WTC11 (cell line): ENCODE results near the gene ARHGAP10. TPM values are rescaled to one million over a fixed set of nuclear protein-coding genes. Genes with fewer than 3 reads are reported as not detected.

Experiments
- ATAC-seq: fragments of 200-7000 bp; cut with Tn5 transposase; 2 replicates; pipeline ENCODE4 v1.10.0; 2021; ENCODE audit warnings: mild to moderate bottlenecking, moderate library complexity
- CTCF ChIA-PET: fragments of 300-600 bp; sonication (Branson Sonifier 250); formaldehyde crosslinking; loops from one replicate; lab custom pipeline; 2021; ENCODE audit warnings: antibody characterized with exemption; lab: Charles Lee
- POLR2A ChIA-PET: fragments of 350-600 bp; sonication (Branson Sonifier 250); formaldehyde crosslinking; loops from one replicate; lab custom pipeline; 2021; ENCODE audit warnings: antibody characterized with exemption; lab: Charles Lee
- DNase-seq: peaks from one replicate; pipeline ENCODE4 v3.0.0; 2021; ENCODE audit warnings: low spot score
- H3K27ac Mint-ChIP-seq: 2 replicates; pipeline ENCODE4 v1.8.0; 2021; ENCODE audit warnings: mixed read lengths
- H3K27me3 Mint-ChIP-seq: 2 replicates; pipeline ENCODE4 v1.8.0; 2021; ENCODE audit warnings: low read depth, mild to moderate bottlenecking, moderate library complexity, mixed read lengths
- H3K36me3 Mint-ChIP-seq: 2 replicates; pipeline ENCODE4 v1.8.0; 2021; ENCODE audit warnings: mixed read lengths
- H3K4me1 Mint-ChIP-seq: 2 replicates; pipeline ENCODE4 v1.8.0; 2022; ENCODE audit warnings: mixed read lengths
- H3K4me3 Mint-ChIP-seq: 2 replicates; pipeline ENCODE4 v1.8.0; 2021; ENCODE audit warnings: mild to moderate bottlenecking, moderate library complexity, mixed read lengths
- H3K9me3 Mint-ChIP-seq: 2 replicates; pipeline ENCODE4 v1.8.0; 2021; ENCODE audit warnings: mixed read lengths
- CREM ChIP-seq: sonication (generic); formaldehyde crosslinking; IDR thresholded peaks from 2 replicates; pipeline ENCODE4 v1.8.1; 2022; ENCODE audit warnings: mild to moderate bottlenecking, missing genetic modification reagents, moderate library complexity
- ELF4 ChIP-seq: sonication (generic); formaldehyde crosslinking; IDR thresholded peaks from 2 replicates; pipeline ENCODE4 v1.8.1; 2022; ENCODE audit warnings: low read depth, mild to moderate bottlenecking, moderate library complexity, missing genetic modification reagents
- FOXJ3 ChIP-seq: sonication (generic); formaldehyde crosslinking; IDR thresholded peaks from 2 replicates; pipeline ENCODE4 v1.9.0; 2021; ENCODE audit warnings: missing genetic modification reagents, mild to moderate bottlenecking, borderline replicate concordance
- GTF2I ChIP-seq: fragments of 250-450 bp; sonication (Bioruptor Pico); conservative IDR thresholded peaks from 2 replicates; pipeline ENCODE4 v1.4.0; 2021; ENCODE audit warnings: mild to moderate bottlenecking
- NFATC4 ChIP-seq: fragments of 250-450 bp; sonication (Bioruptor Pico); IDR thresholded peaks from 2 replicates; pipeline ENCODE4 v1.9.0; 2021; ENCODE audit warnings: mild to moderate bottlenecking
- NFYB ChIP-seq: sonication (generic); formaldehyde crosslinking; conservative IDR thresholded peaks from 2 replicates; pipeline ENCODE4 v1.8.0; 2022; ENCODE audit warnings: low read depth, missing genetic modification reagents
- NR2C2 ChIP-seq: sonication (generic); formaldehyde crosslinking; IDR thresholded peaks from 2 replicates; pipeline ENCODE4 v1.8.0; 2022; ENCODE audit warnings: mild to moderate bottlenecking, missing genetic modification reagents
- PRRX2 ChIP-seq: fragments of 250-450 bp; sonication (Bioruptor Pico); IDR thresholded peaks from 2 replicates; pipeline ENCODE4 v1.8.0; 2021; ENCODE audit warnings: mild to moderate bottlenecking
- SOX15 ChIP-seq: fragments of 250-450 bp; sonication (Bioruptor Pico); IDR thresholded peaks from 2 replicates; pipeline ENCODE4 v1.9.0; 2021; ENCODE audit warnings: mild to moderate bottlenecking
- ZNF423 ChIP-seq: fragments of 250-450 bp; sonication (Bioruptor Pico); IDR thresholded peaks from 2 replicates; pipeline ENCODE4 v2.1.2; 2022; ENCODE audit warnings: mild to moderate bottlenecking, moderate library complexity
- total RNA-seq: library from RNA; stranded (reverse); gene quantifications from 3 replicates; pipeline ENCODE4 v1.2.3, GENCODE V29; 2021
- TF ChIP-seq, protein P1 (sequence below): fragments of 200-600 bp; IDR thresholded peaks from 2 replicates; pipeline ENCODE4 v1.8.0; 2022; ENCODE audit warnings: antibody characterized with exemption
- TF ChIP-seq, protein P2 (sequence below): sonication (generic); formaldehyde crosslinking; IDR thresholded peaks from 2 replicates; pipeline ENCODE4 v1.8.1; 2022; ENCODE audit warnings: low read depth, missing genetic modification reagents, borderline replicate concordance
- TF ChIP-seq, protein P3 (sequence below): sonication (generic); formaldehyde crosslinking; IDR thresholded peaks from 2 replicates; pipeline ENCODE4 v1.8.0; 2023; ENCODE audit warnings: mild to moderate bottlenecking, missing genetic modification reagents
- TF ChIP-seq, protein P4 (sequence below): sonication (generic); formaldehyde crosslinking; IDR thresholded peaks from 2 replicates; pipeline ENCODE4 v1.8.1; 2023; ENCODE audit warnings: mild to moderate bottlenecking, missing genetic modification reagents, borderline replicate concordance

The ARHGAP10 gene
- total RNA-seq, 1 experiment from 2014 or later, result 9.6 TPM

DNA sequence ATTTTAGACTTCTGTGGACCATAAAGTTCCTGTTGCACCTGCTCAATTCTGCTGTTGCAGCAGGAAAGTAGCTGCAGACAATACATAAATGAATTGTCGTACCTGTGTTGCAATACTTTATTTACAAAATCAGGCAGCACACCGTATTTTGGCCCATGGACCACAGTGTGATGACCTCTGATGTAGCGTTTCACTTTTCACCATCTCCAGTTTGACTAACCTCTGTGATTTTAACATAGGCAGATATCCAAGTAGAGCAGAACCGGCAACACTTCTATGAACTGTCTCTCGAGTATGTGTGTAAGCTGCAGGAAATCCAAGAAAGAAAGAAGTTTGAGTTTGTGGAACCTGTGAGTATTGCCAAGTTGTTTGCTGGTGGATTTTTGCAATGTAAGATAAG lies 132.7 kb downstream of the ARHGAP10 start:
- TF ChIP-seq, protein P1, sequence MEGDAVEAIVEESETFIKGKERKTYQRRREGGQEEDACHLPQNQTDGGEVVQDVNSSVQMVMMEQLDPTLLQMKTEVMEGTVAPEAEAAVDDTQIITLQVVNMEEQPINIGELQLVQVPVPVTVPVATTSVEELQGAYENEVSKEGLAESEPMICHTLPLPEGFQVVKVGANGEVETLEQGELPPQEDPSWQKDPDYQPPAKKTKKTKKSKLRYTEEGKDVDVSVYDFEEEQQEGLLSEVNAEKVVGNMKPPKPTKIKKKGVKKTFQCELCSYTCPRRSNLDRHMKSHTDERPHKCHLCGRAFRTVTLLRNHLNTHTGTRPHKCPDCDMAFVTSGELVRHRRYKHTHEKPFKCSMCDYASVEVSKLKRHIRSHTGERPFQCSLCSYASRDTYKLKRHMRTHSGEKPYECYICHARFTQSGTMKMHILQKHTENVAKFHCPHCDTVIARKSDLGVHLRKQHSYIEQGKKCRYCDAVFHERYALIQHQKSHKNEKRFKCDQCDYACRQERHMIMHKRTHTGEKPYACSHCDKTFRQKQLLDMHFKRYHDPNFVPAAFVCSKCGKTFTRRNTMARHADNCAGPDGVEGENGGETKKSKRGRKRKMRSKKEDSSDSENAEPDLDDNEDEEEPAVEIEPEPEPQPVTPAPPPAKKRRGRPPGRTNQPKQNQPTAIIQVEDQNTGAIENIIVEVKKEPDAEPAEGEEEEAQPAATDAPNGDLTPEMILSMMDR, result no peak
- TF ChIP-seq, protein P2, sequence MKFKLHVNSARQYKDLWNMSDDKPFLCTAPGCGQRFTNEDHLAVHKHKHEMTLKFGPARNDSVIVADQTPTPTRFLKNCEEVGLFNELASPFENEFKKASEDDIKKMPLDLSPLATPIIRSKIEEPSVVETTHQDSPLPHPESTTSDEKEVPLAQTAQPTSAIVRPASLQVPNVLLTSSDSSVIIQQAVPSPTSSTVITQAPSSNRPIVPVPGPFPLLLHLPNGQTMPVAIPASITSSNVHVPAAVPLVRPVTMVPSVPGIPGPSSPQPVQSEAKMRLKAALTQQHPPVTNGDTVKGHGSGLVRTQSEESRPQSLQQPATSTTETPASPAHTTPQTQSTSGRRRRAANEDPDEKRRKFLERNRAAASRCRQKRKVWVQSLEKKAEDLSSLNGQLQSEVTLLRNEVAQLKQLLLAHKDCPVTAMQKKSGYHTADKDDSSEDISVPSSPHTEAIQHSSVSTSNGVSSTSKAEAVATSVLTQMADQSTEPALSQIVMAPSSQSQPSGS (CRISPR knock-in tag), result no peak
- TF ChIP-seq NFATC4 (CRISPR knock-in tag), result no peak
- no peak for TF ChIP-seq NFYB (CRISPR knock-in tag)
- Mint-ChIP-seq H3K36me3 (peaks cover 8% of the 10 kb centered on the region), H3K4me1 (peaks cover 43% of the 10 kb centered on the region), H3K27me3 (no peaks in the 10 kb centered on the region), H3K9me3 (peaks cover 7% of the 10 kb centered on the region), H3K4me3 (no peak overlapping the region), H3K27ac (peak overlapping the region; percentile 12; the same call in 1 of the 2 replicates)
- DNase-seq (no peak), ATAC-seq (no peak)
- ChIA-PET POLR2A (no interaction called here), CTCF (interaction anchor here (1.0 to 3.2 kb wide), 2 partner anchors 22 to 132 kb away, joined by 3 to 26 read pairs; partner anchors contain the start of gene ARHGAP10)

DNA sequence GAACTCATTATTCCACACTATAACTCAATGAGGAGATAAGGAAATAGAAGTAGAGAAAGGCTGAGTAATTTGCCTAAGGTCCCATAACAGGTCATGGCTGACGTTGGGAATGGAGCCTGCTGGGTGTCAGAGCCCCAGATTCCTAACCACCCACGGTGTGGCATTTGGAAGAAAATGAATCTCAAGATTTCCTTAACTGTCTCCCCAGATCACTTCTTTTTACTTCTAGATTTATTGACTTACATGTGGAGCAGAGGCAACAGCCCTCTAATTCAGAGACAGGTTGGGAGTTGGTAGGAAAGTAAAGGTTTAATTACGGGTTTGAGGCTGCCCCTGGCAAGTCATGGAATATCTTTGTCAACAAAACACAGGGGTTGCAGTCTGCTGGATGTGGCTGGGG lies 134.0 kb downstream of the ARHGAP10 start:
- Mint-ChIP-seq H3K27ac (peak overlapping the region; percentile 94), H3K9me3 (peaks cover 3% of the 10 kb centered on the region), H3K4me3 (peak overlapping the region; percentile 8; the same call in 1 of the 2 replicates), H3K4me1 (peaks cover 43% of the 10 kb centered on the region), H3K27me3 (no peaks in the 10 kb centered on the region), H3K36me3 (peaks cover 7% of the 10 kb centered on the region)
- POLR2A ChIA-PET, result no interaction called here
- CTCF ChIA-PET, result interaction anchor here (0.7 to 3.2 kb wide), 21 partner anchors 13 to 705 kb away, joined by 3 to 48 read pairs (median 8); partner anchors contain the start of genes ARHGAP10 and TMEM184C
- peak; percentile 55 for ATAC-seq
- TF ChIP-seq PRRX2 (CRISPR knock-in tag), result no peak
- no peak for TF ChIP-seq FOXJ3
- TF ChIP-seq, protein P3, sequence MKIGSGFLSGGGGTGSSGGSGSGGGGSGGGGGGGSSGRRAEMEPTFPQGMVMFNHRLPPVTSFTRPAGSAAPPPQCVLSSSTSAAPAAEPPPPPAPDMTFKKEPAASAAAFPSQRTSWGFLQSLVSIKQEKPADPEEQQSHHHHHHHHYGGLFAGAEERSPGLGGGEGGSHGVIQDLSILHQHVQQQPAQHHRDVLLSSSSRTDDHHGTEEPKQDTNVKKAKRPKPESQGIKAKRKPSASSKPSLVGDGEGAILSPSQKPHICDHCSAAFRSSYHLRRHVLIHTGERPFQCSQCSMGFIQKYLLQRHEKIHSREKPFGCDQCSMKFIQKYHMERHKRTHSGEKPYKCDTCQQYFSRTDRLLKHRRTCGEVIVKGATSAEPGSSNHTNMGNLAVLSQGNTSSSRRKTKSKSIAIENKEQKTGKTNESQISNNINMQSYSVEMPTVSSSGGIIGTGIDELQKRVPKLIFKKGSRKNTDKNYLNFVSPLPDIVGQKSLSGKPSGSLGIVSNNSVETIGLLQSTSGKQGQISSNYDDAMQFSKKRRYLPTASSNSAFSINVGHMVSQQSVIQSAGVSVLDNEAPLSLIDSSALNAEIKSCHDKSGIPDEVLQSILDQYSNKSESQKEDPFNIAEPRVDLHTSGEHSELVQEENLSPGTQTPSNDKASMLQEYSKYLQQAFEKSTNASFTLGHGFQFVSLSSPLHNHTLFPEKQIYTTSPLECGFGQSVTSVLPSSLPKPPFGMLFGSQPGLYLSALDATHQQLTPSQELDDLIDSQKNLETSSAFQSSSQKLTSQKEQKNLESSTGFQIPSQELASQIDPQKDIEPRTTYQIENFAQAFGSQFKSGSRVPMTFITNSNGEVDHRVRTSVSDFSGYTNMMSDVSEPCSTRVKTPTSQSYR (CRISPR knock-in tag), result no peak
- no peak for TF ChIP-seq SOX15 (CRISPR knock-in tag)
- no peak for TF ChIP-seq CREM (CRISPR knock-in tag)
- TF ChIP-seq ZNF423 (CRISPR knock-in tag), result peak; percentile 25; the same call in 1 of the 2 replicates
- TF ChIP-seq, all 79 proteins: peak for 1
- DNase-seq, result no peak

DNA sequence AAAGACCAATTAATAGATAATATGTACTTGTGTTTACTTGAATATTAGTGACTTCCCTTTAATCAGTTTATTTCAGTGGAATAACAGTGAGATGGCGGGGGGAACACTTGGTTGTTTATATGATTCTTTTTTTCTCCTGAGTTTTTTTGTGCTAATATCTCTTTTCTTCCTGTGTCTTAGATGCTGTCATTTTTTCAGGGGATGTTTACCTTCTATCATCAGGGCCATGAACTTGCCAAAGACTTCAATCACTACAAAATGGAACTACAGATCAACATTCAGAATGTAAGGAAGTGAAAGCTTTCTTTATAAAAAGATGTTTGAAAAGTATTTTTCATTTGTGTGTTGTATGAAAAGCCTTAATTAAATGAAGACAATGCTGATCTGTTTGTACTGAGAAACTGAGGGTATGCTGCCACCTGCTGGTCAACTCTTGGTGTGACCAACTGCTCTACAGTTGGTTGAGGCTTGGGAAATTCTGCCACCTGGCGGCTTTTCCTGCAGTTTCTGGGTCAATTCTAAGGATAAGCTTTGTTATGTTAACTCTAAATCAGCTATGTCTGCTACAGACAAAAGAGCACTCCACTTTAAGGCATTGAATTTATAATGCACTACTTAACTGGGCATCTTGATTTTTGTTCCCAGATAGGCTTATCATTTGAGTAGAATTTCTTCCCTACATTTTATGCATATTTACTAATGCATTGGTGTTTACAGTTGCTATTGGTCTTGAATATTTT lies 134.8 kb downstream of the ARHGAP10 start:
- ChIA-PET CTCF (interaction anchor here (0.6 to 3.2 kb wide), 141 partner anchors 8 to 929 kb away, joined by 3 to 48 read pairs (median 5); partner anchors contain the start of genes ARHGAP10, EDNRA, PRMT9 and TMEM184C), POLR2A (interaction anchor here (1.0 to 1.3 kb wide), 4 partner anchors 129 to 249 kb away, joined by 3 to 6 read pairs (median 3); partner anchors contain the start of genes ARHGAP10 and TMEM184C)
- ATAC-seq (peak; percentile 87), DNase-seq (peak; percentile 95)
- H3K4me1 Mint-ChIP-seq, result peaks cover 43% of the 10 kb centered on the region
- TF ChIP-seq GTF2I (CRISPR knock-in tag) (no peak), ELF4 (CRISPR knock-in tag) (no peak), NR2C2 (CRISPR knock-in tag) (no peak)
- TF ChIP-seq, protein P4, sequence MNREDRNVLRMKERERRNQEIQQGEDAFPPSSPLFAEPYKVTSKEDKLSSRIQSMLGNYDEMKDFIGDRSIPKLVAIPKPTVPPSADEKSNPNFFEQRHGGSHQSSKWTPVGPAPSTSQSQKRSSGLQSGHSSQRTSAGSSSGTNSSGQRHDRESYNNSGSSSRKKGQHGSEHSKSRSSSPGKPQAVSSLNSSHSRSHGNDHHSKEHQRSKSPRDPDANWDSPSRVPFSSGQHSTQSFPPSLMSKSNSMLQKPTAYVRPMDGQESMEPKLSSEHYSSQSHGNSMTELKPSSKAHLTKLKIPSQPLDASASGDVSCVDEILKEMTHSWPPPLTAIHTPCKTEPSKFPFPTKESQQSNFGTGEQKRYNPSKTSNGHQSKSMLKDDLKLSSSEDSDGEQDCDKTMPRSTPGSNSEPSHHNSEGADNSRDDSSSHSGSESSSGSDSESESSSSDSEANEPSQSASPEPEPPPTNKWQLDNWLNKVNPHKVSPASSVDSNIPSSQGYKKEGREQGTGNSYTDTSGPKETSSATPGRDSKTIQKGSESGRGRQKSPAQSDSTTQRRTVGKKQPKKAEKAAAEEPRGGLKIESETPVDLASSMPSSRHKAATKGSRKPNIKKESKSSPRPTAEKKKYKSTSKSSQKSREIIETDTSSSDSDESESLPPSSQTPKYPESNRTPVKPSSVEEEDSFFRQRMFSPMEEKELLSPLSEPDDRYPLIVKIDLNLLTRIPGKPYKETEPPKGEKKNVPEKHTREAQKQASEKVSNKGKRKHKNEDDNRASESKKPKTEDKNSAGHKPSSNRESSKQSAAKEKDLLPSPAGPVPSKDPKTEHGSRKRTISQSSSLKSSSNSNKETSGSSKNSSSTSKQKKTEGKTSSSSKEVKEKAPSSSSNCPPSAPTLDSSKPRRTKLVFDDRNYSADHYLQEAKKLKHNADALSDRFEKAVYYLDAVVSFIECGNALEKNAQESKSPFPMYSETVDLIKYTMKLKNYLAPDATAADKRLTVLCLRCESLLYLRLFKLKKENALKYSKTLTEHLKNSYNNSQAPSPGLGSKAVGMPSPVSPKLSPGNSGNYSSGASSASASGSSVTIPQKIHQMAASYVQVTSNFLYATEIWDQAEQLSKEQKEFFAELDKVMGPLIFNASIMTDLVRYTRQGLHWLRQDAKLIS (CRISPR knock-in tag), result no peak
- TF ChIP-seq, protein P1, result peak; percentile 97
- H3K36me3 Mint-ChIP-seq, result peaks cover under 1% of the 10 kb centered on the region; the same call in 1 of the 2 replicates
- H3K27ac Mint-ChIP-seq, result peak overlapping the region; percentile 75
- H3K4me3 Mint-ChIP-seq, result peak overlapping the region; percentile 0; the same call in 1 of the 2 replicates
- no peaks in the 10 kb centered on the region for H3K27me3 Mint-ChIP-seq
- no peaks in the 10 kb centered on the region for H3K9me3 Mint-ChIP-seq
